Neural crest cell (in vitro differentiated cells): Measurements from ENCODE around the gene LPAR1. TPM values are rescaled to one million over a fixed set of nuclear protein-coding genes. Genes with fewer than 3 reads are reported as not detected.

ENCODE experiments used
- DNase-seq: peaks from one replicate; pipeline ENCODE4 v3.0.0; 2021; ENCODE audit warnings: low read depth, mixed read lengths, low spot score
- H3K27ac Mint-ChIP-seq: one replicate; pipeline ENCODE4 v1.8.0; 2021; ENCODE audit warnings: mild to moderate bottlenecking, mixed read lengths; ENCODE audit not compliant: unreplicated experiment
- H3K27me3 Mint-ChIP-seq: 2 replicates; pipeline ENCODE4 v1.8.0; 2021; ENCODE audit warnings: low read depth, mild to moderate bottlenecking, mixed read lengths
- H3K36me3 Mint-ChIP-seq: 2 replicates; pipeline ENCODE4 v1.8.0; 2021; ENCODE audit warnings: low read depth, mild to moderate bottlenecking, mixed read lengths
- H3K4me1 Mint-ChIP-seq: 2 replicates; pipeline ENCODE4 v1.8.0; 2021; ENCODE audit warnings: mixed read lengths
- H3K4me3 Mint-ChIP-seq: one replicate; pipeline ENCODE4 v1.8.0; 2021; ENCODE audit warnings: mild to moderate bottlenecking, mixed read lengths
- H3K9me3 Mint-ChIP-seq: 2 replicates; pipeline ENCODE4 v1.8.0; 2021; ENCODE audit warnings: mixed read lengths
- CTCF ChIP-seq: fragments of 200-600 bp; sonication (generic); conservative IDR thresholded peaks from 2 replicates; pipeline ENCODE4 v1.5.0; 2021; ENCODE audit warnings: antibody characterized with exemption, mild to moderate bottlenecking
- total RNA-seq: library from RNA; stranded (reverse); gene quantifications from 2 replicates; pipeline ENCODE4 v1.2.1, GENCODE V29; 2021

Gene LPAR1
- total RNA-seq, 1 donor from 2014 or later = 11.3 TPM

DNA sequence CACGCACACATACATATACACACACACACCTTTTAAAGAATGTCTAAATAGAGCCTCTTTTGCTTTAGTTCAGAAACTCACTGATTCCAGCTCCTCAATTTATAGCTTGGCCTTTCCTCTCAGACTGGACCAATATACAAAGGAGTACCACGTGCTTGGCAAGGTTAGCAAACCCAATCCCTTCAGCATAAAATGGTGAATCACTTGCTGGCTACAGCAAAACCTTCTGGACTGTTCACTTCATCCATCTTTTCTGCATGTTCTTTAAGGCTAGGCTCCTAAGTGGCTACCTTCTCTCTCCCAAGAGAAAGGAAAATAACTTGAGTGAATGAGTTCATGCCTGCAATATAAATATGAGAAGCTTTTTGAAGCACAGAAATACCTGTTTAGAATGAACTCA lies 109.7 kb downstream of the LPAR1 start:
- Mint-ChIP-seq H3K27me3 (no peaks in the 10 kb centered on the region), H3K4me3 (no peak overlapping the region), H3K27ac (no peak overlapping the region), H3K9me3 (peaks cover 3% of the 10 kb centered on the region), H3K4me1 (no peaks in the 10 kb centered on the region), H3K36me3 (no peaks in the 10 kb centered on the region)
- DNase-seq = no peak
- TF ChIP-seq CTCF = no peak

GRCh38 chr9:110926828-110927487 lies 111.3 kb downstream of the LPAR1 start:
- no peaks in the 10 kb centered on the region for H3K4me1 Mint-ChIP-seq
- no peaks in the 10 kb centered on the region for H3K27me3 Mint-ChIP-seq
- no peaks in the 10 kb centered on the region for H3K36me3 Mint-ChIP-seq
- H3K9me3 Mint-ChIP-seq = no peaks in the 10 kb centered on the region
- TF ChIP-seq CTCF = no peak
- no peak overlapping the region for H3K4me3 Mint-ChIP-seq
- DNase-seq = no peak
- H3K27ac Mint-ChIP-seq = no peak overlapping the region

DNA sequence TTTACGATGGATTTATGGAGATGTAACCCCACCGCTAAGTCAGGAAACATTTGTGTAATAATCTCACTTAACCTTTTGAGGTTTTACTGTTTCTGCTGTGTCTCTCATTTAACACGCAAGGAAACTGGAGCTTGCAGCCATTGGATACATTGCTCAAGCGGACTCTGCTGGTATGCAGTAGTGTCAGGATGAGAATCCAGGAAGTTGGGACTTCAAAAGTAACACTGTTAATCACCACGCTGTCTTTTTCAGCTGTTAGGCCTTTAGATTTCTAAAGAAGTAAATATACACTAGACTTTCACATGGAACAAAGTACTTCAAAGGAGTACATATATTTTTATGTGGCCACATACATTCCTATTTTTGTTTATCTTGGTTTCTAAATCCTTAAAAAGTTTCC lies 114.7 kb downstream of the LPAR1 start:
- peaks cover 2% of the 10 kb centered on the region for H3K9me3 Mint-ChIP-seq
- no peak for TF ChIP-seq CTCF
- no peak overlapping the region for H3K4me3 Mint-ChIP-seq
- no peaks in the 10 kb centered on the region for H3K27me3 Mint-ChIP-seq
- H3K27ac Mint-ChIP-seq = no peak overlapping the region
- no peak for DNase-seq
- H3K36me3 Mint-ChIP-seq = no peaks in the 10 kb centered on the region
- no peaks in the 10 kb centered on the region for H3K4me1 Mint-ChIP-seq

- H3K9me3 Mint-ChIP-seq = peaks cover 2% of the 10 kb centered on the region
- no peak for DNase-seq
- no peaks in the 10 kb centered on the region for H3K36me3 Mint-ChIP-seq
- H3K4me1 Mint-ChIP-seq = no peaks in the 10 kb centered on the region
- TF ChIP-seq CTCF = no peak
- H3K27ac Mint-ChIP-seq = no peak overlapping the region
- H3K4me3 Mint-ChIP-seq = no peak overlapping the region
- no peaks in the 10 kb centered on the region for H3K27me3 Mint-ChIP-seq
Observed at GRCh38 chr9:110922145-110922544, 116.1 kb downstream of the LPAR1 start.

DNA sequence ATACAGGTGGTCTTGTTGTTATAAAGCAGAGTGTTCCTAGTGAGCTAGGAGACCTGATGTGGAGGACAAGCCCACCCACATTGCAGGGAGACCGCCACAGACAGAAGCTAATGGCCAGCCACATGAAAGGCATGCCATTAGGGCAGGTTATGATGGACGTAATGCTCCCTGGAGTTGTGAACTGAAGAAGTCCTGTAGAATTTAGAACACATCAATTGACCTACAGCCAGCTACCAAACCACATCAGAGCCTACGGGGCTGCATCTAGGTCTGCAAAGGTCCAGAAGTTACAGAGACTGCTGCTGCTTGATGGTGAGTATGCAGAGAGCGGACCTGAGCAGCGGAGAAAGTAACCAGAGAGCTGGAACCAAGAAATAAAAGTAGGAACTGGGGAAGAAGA lies 116.6 kb downstream of the LPAR1 start:
- H3K27me3 Mint-ChIP-seq = no peaks in the 10 kb centered on the region
- TF ChIP-seq CTCF = no peak
- no peak overlapping the region for H3K4me3 Mint-ChIP-seq
- H3K27ac Mint-ChIP-seq = peak overlapping the region; percentile 50
- peaks cover 2% of the 10 kb centered on the region for H3K9me3 Mint-ChIP-seq
- H3K4me1 Mint-ChIP-seq = no peaks in the 10 kb centered on the region
- no peak for DNase-seq
- no peaks in the 10 kb centered on the region for H3K36me3 Mint-ChIP-seq
